ENCODE measurements around the gene OASL. TPM values are rescaled to one million over a fixed set of nuclear protein-coding genes. Genes with fewer than 3 reads are reported as not detected.

OASL gene
- total RNA-seq, 1 donor from 2014 or later, result 21.1 TPM

GRCh38 chr12:120983759-120984158 is 55.3 kb downstream of the OASL start:
- ATAC-seq (no peak), DNase-seq (no peak)
- H3K4me3 ChIP-seq, result no peak overlapping the region
- intact Hi-C loops (cut with DNase I), result no loop called here
- no peaks in the 10 kb centered on the region for H3K36me3 ChIP-seq
- H3K9me3 ChIP-seq, result no peaks in the 10 kb centered on the region
- no peaks in the 10 kb centered on the region for H3K27me3 ChIP-seq (ENCODE audit: low read depth)
- no peaks in the 10 kb centered on the region for H3K4me1 ChIP-seq
- no peak overlapping the region for H3K27ac ChIP-seq
- no peak for TF ChIP-seq CTCF (IDR thresholded peaks at IDR 0.05)

GRCh38 chr12:120982659-120983058 is 56.4 kb downstream of the OASL start:
- TF ChIP-seq CTCF (IDR thresholded peaks at IDR 0.05), result no peak
- Histone ChIP-seq H3K27ac (no peak overlapping the region), H3K27me3 (ENCODE audit: low read depth) (no peaks in the 10 kb centered on the region), H3K4me1 (no peaks in the 10 kb centered on the region), H3K9me3 (no peaks in the 10 kb centered on the region), H3K4me3 (no peak overlapping the region), H3K36me3 (no peaks in the 10 kb centered on the region)
- intact Hi-C loops (cut with DNase I), result no loop called here
- no peak for DNase-seq
- ATAC-seq, result no peak

- intact Hi-C loops (cut with DNase I), result no loop called here
- no peaks in the 10 kb centered on the region for H3K9me3 ChIP-seq
Measured at GRCh38 chr12:120981407-120981941, 57.6 kb downstream of the OASL start.

GRCh38 chr12:120980800-120981368 is 58.2 kb downstream of the OASL start:
- H3K36me3 ChIP-seq, result no peaks in the 10 kb centered on the region
- no peaks in the 10 kb centered on the region for H3K27me3 ChIP-seq (ENCODE audit: low read depth)
- no peaks in the 10 kb centered on the region for H3K4me1 ChIP-seq
- TF ChIP-seq CTCF (IDR thresholded peaks at IDR 0.05), result no peak
- ATAC-seq, result no peak
- DNase-seq, result no peak
- H3K4me3 ChIP-seq, result no peak overlapping the region
- intact Hi-C loops (cut with DNase I), result no loop called here
- no peak overlapping the region for H3K27ac ChIP-seq
- no peaks in the 10 kb centered on the region for H3K9me3 ChIP-seq

More at GRCh38 chr12:120981407-120981941, 57.6 kb downstream of the OASL start:
- no peak overlapping the region for H3K27ac ChIP-seq
- ATAC-seq (no peak), DNase-seq (no peak)
- H3K4me1 ChIP-seq, result no peaks in the 10 kb centered on the region
- H3K36me3 ChIP-seq, result no peaks in the 10 kb centered on the region
- no peaks in the 10 kb centered on the region for H3K27me3 ChIP-seq (ENCODE audit: low read depth)
- TF ChIP-seq CTCF (IDR thresholded peaks at IDR 0.05), result no peak
- H3K4me3 ChIP-seq, result no peak overlapping the region

- DNase-seq (no peak), ATAC-seq (no peak)
- Histone ChIP-seq H3K4me3 (no peak overlapping the region), H3K27ac (no peak overlapping the region), H3K27me3 (ENCODE audit: low read depth) (no peaks in the 10 kb centered on the region), H3K36me3 (no peaks in the 10 kb centered on the region), H3K4me1 (no peaks in the 10 kb centered on the region), H3K9me3 (no peaks in the 10 kb centered on the region)
- intact Hi-C loops (cut with DNase I), result no loop called here
- TF ChIP-seq CTCF (IDR thresholded peaks at IDR 0.05), result no peak
Measured at GRCh38 chr12:120979862-120980696, 59.0 kb downstream of the OASL start.
